HepG2 (cell line): Measurements from ENCODE around the gene GDAP1L1. TPM values are rescaled to one million over a fixed set of nuclear protein-coding genes. Genes with fewer than 3 reads are reported as not detected.

Experiments used
- ATAC-seq: fragments of 200-7000 bp; cut with Tn5 transposase; 3 replicates; pipeline ENCODE4 v1.9.1; 2020; ENCODE audit warnings: mild to moderate bottlenecking, moderate library complexity
- BruUV-seq: library from RNA; stranded (reverse); fragments of 400-500 nt; replicated peaks from 2 replicates; lab custom pipeline; 2021; lab: Mats Ljungman, UMichigan
- CTCF ChIA-PET: fragments of 300-600 bp; formaldehyde crosslinking; extraction: SDS; loops from one replicate; lab custom pipeline; 2021; ENCODE audit warnings: low total read pairs, inconsistent platforms, low intra/inter-chr PET ratio; lab: Yijun Ruan, JAX
- POLR2A ChIA-PET: fragments of 350-600 bp; sonication (Branson Sonifier 250); formaldehyde crosslinking; loops from one replicate; lab custom pipeline; 2020; ENCODE audit warnings: antibody characterized with exemption, inconsistent platforms; lab: Yijun Ruan, JAX
- DNase-seq: peaks from one replicate; pipeline ENCODE4 v3.0.0-alpha.2; 2015; ENCODE audit warnings: low spot score
- FAIRE-seq: peaks from 3 replicates; lab custom pipeline; 2011; peaks lifted over from hg19 to GRCh38; lab: Jason Lieb, UNC
- H2AFZ ChIP-seq: one replicate; pipeline ENCODE4 v1.6.1; 2011; ENCODE audit warnings: low read length, inconsistent platforms
- H3K27ac ChIP-seq: fragments of 300-600 bp; 3 replicates; pipeline ENCODE4 v1.8.0; 2011; ENCODE audit warnings: mixed run types, mild to moderate bottlenecking, mixed read lengths, low read length, inconsistent platforms; ENCODE audit not compliant: insufficient read depth; ENCODE audit errors: extremely low read length
- H3K27me3 ChIP-seq, 2 experiments: fragments of 200-600 bp in 1 of 2; 2 replicates in 1 of 2; 3 replicates in 1 of 2; pipeline versions ENCODE4 v1.6.0 to v1.8.0; 2011; ENCODE audit warnings: low read length in 2 of 2, mild to moderate bottlenecking in 2 of 2, moderate library complexity in 2 of 2, inconsistent platforms in 1 of 2; ENCODE audit not compliant: insufficient read depth in 2 of 2, control insufficient read depth in 1 of 2
- H3K36me3 ChIP-seq, 2 experiments: fragments of 200-600 bp in 1 of 2; replicated peaks in 1 of 2; 2 replicates in 1 of 2; 3 replicates in 1 of 2; pipeline versions ENCODE4 v1.5.1 to v1.8.0; 2011; ENCODE audit warnings: low read length in 2 of 2, inconsistent platforms in 1 of 2; ENCODE audit not compliant: insufficient read depth in 2 of 2, control insufficient read depth in 1 of 2
- H3K4me1 ChIP-seq: 2 replicates; pipeline ENCODE4 v1.5.1; 2012; ENCODE audit warnings: low read length, inconsistent platforms; ENCODE audit not compliant: insufficient read depth
- H3K4me2 ChIP-seq: 2 replicates; pipeline ENCODE4 v1.6.0; 2011; ENCODE audit warnings: low read depth, low read length, inconsistent platforms
- H3K4me3 ChIP-seq, 3 experiments: fragments of 200-600 bp in 1 of 3; sonication (generic), shearing (Covaris generic) in 1 of 3; replicated peaks in 1 of 3; 2 replicates each; pipeline ENCODE4 v1.5.1; 2011 to 2016; ENCODE audit warnings: low read length in 3 of 3, inconsistent platforms in 2 of 3, low read depth in 2 of 3, mild to moderate bottlenecking in 2 of 3, control low read depth in 1 of 3, mixed read lengths in 1 of 3; ENCODE audit not compliant: insufficient read depth in 1 of 3
- H3K79me2 ChIP-seq: one replicate; pipeline ENCODE4 v1.6.1; 2011; ENCODE audit warnings: low read length, inconsistent platforms; ENCODE audit not compliant: insufficient read depth
- H3K9ac ChIP-seq: 2 replicates; pipeline ENCODE4 v1.6.0; 2011; ENCODE audit warnings: mild to moderate bottlenecking, low read depth, low read length, inconsistent platforms; ENCODE audit not compliant: insufficient read depth
- H3K9me3 ChIP-seq: 2 replicates; pipeline ENCODE4 v1.5.1; 2012; ENCODE audit warnings: mild to moderate bottlenecking, low read length
- H4K20me1 ChIP-seq: 2 replicates; pipeline ENCODE4 v1.6.0; 2011; ENCODE audit warnings: inconsistent platforms, mild to moderate bottlenecking, low read length, moderate library complexity; ENCODE audit not compliant: insufficient read depth
- ATF7-NPFF ChIP-seq: sonication (generic); formaldehyde crosslinking; IDR thresholded peaks from 2 replicates; pipeline ENCODE4 v1.8.1; 2023; ENCODE audit warnings: mild to moderate bottlenecking, low read depth, missing genetic modification reagents, moderate library complexity
- CAMTA2 ChIP-seq: sonication (generic); formaldehyde crosslinking; IDR thresholded peaks from 2 replicates; pipeline ENCODE4 v1.4.0; 2020; ENCODE audit warnings: mild to moderate bottlenecking, missing genetic modification reagents, borderline replicate concordance
- CBX2 ChIP-seq, 2 experiments: fragments of 200-600 bp in 1 of 2; sonication (generic); formaldehyde crosslinking in 1 of 2; IDR thresholded peaks; 2 replicates each; pipeline versions ENCODE4 v1.7.0 to v1.8.1; 2018 to 2022; ENCODE audit warnings: low read depth in 2 of 2, low read length in 1 of 2, mild to moderate bottlenecking in 1 of 2, missing genetic modification reagents in 1 of 2
- DR1 ChIP-seq: sonication (generic); formaldehyde crosslinking; IDR thresholded peaks from 2 replicates; pipeline ENCODE4 v1.8.0; 2021; ENCODE audit warnings: mild to moderate bottlenecking, missing genetic modification reagents, inconsistent platforms
- GATA4 ChIP-seq: sonication (generic); IDR thresholded peaks from 2 replicates; pipeline ENCODE4 v1.6.1; 2016; ENCODE audit warnings: antibody characterized with exemption, low read depth, borderline replicate concordance
- ISX ChIP-seq: sonication (generic); formaldehyde crosslinking; conservative IDR thresholded peaks from 2 replicates; pipeline ENCODE4 v1.5.0; 2020; ENCODE audit warnings: missing genetic modification reagents
- MEIS1 ChIP-seq: sonication (generic); formaldehyde crosslinking; IDR thresholded peaks from 2 replicates; pipeline ENCODE4 v1.9.0; 2021; ENCODE audit warnings: mild to moderate bottlenecking, missing genetic modification reagents, moderate library complexity, borderline replicate concordance
- RFX5 ChIP-seq: IDR thresholded peaks from 2 replicates; pipeline ENCODE4 v1.6.1; 2011; ENCODE audit warnings: low read depth, low read length, improper control_type of control experiment
- SMARCE1 ChIP-seq: fragments of 450-650 bp; IDR thresholded peaks from 2 replicates; pipeline ENCODE4 v1.6.1; 2017; ENCODE audit warnings: borderline replicate concordance
- SNAI1 ChIP-seq: sonication (generic); formaldehyde crosslinking; IDR thresholded peaks from 2 replicates; pipeline ENCODE4 v1.5.0; 2020; ENCODE audit warnings: mild to moderate bottlenecking, missing genetic modification reagents, borderline replicate concordance
- TARDBP ChIP-seq: sonication (generic); formaldehyde crosslinking; IDR thresholded peaks from 2 replicates; pipeline ENCODE4 v1.8.0; 2022; ENCODE audit warnings: mild to moderate bottlenecking, missing genetic modification reagents
- USF2 ChIP-seq, 2 experiments: sonication (generic) in 1 of 2; formaldehyde crosslinking in 1 of 2; IDR thresholded peaks; 2 replicates each; pipeline versions ENCODE4 v1.5.1 to v1.6.1; 2011 to 2020; ENCODE audit warnings: borderline replicate concordance in 1 of 2, low read depth in 1 of 2, low read length in 1 of 2, mild to moderate bottlenecking in 1 of 2, missing genetic modification reagents in 1 of 2, moderate library complexity in 1 of 2
- ZFP1 ChIP-seq: IDR thresholded peaks from 2 replicates; pipeline ENCODE4 v1.6.1; 2016
- ZNF44 ChIP-seq: sonication (generic); formaldehyde crosslinking; IDR thresholded peaks from 2 replicates; pipeline ENCODE4 v1.5.1; 2020; ENCODE audit warnings: mild to moderate bottlenecking, missing genetic modification reagents
- ZNF672 ChIP-seq: sonication (generic); formaldehyde crosslinking; IDR thresholded peaks from 2 replicates; pipeline ENCODE4 v1.8.1; 2022; ENCODE audit warnings: missing genetic modification reagents
- ZNF709 ChIP-seq: sonication (generic); formaldehyde crosslinking; IDR thresholded peaks from 2 replicates; pipeline ENCODE4 v1.5.0; 2020; ENCODE audit warnings: mild to moderate bottlenecking, missing genetic modification reagents
- WGBS: methylation state at CpG from one replicate; pipeline ENCODE4 v1.1.6; 2017; ENCODE audit warnings: low lambda C conversion rate; 5-methylcytosine and 5-hydroxymethylcytosine counted together
- in situ Hi-C: cut with HindIII; loops from 2 replicates; pipeline ENCODE4 v1.10.0; 2017; ENCODE audit warnings: low pct_unique_long_range_greater_than_20kb; ENCODE audit not compliant: extremely low pct_ligation_motif_present
- intact Hi-C: fragments of 100-400 bp; cut with micrococcal nuclease; formaldehyde crosslinking; loops from one replicate; pipeline ENCODE4 v1.10.0; 2022; ENCODE audit not compliant: unreplicated experiment
- polyA plus RNA-seq, 8 experiments: library from polyadenylated mRNA; depleted of rRNA in 3 of 8; stranded (reverse) in 7 of 8; unstranded in 1 of 8; fragments of >200 nt; fragmentation: Illumina TruSeq in 4 of 8; extraction: Trizol in 4 of 8; gene quantifications; 2 replicates each; pipeline versions ENCODE4 v1.2.1 to v1.2.3, GENCODE V29; 2011 to 2016; ENCODE audit warnings: low read depth in 4 of 8, missing spikeins in 1 of 8, mixed read lengths in 1 of 8; ENCODE audit not compliant: insufficient read depth in 1 of 8
- total RNA-seq, 5 experiments: library from RNA; depleted of rRNA; stranded (reverse); fragments of >200 nt; fragmentation: Illumina TruSeq; extraction: Trizol; gene quantifications; 2 replicates each; pipeline ENCODE4 v1.2.3, GENCODE V29; 2016; ENCODE audit warnings: low read depth in 1 of 5
- TF ChIP-seq, protein P1 (sequence below): sonication (generic); formaldehyde crosslinking; IDR thresholded peaks from 2 replicates; pipeline ENCODE4 v1.4.0; 2020; ENCODE audit warnings: missing genetic modification reagents

GDAP1L1 gene
- total and polyA plus RNA-seq, 2 of the 13 experiments (the other 11 are each of a cell fraction or from before 2014, with no cell fraction given): 0.04 TPM; not detected in 1

- ChIA-PET CTCF (interaction anchor here (1.1 kb wide), 1 partner anchor 87 kb away, joined by 3 read pairs; the partner anchor contains the start of gene FITM2), POLR2A (interaction anchor here (0.7 to 1.0 kb wide), 3 partner anchors 12 to 375 kb away, joined by 3 to 4 read pairs (median 3); no protein-coding TSS in a partner anchor)
- no TSS peak for BruUV-seq
These were observed 23.4 kb upstream of the GDAP1L1 start for GRCh38 chr20:44223721-44224120.

DNA sequence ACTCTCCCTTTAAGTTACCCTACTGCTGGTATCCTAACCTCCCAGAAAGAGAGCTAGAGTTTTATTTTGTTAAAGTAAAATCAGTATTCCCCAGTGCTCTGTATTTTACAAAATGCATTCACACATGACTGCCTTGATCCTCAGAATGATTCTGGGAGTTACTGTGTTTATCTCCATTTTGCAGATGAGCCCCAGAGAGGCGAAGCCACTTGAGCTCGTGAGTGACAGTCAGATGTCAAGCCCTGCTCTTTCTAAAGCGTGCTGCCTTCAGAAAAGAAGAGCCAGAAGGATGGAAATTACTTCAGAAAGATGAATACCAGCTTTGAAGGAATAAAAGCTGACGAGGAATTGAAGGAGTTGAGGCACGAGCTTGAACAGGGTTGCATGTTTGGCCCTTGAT, 22.5 kb upstream of the GDAP1L1 start:
- no peaks in the 10 kb centered on the region for H3K79me2 ChIP-seq
- CTCF ChIA-PET: no interaction called here
- H3K27me3 ChIP-seq: no peaks in the 10 kb centered on the region
- ATAC-seq (no peak), FAIRE-seq (no peak), DNase-seq (no peak)
- H4K20me1 ChIP-seq: no peaks in the 10 kb centered on the region
- H3K4me3 ChIP-seq: no peak overlapping the region
- 52% methylated on average over 5 of the region's 5 CpGs for WGBS
- POLR2A ChIA-PET: interaction anchor here (1.0 to 1.3 kb wide), 2 partner anchors 13 to 78 kb away, joined by 3 to 4 read pairs; no protein-coding TSS in a partner anchor
- no peaks in the 10 kb centered on the region for H3K9me3 ChIP-seq
- no peak overlapping the region for H3K9ac ChIP-seq
- no peak overlapping the region for H2AFZ ChIP-seq
- H3K27ac ChIP-seq: no peak overlapping the region
- intact Hi-C loops (no loop called here), in situ Hi-C loops (no loop called here)
- no TSS peak for BruUV-seq
- H3K4me1 ChIP-seq: peaks cover 14% of the 10 kb centered on the region
- H3K36me3 ChIP-seq: no peaks in the 10 kb centered on the region
- TF ChIP-seq MEIS1 (CRISPR knock-in tag) (no peak), RFX5 (no peak), DR1 (no peak), ISX (CRISPR knock-in tag) (no peak), ZNF44 (CRISPR knock-in tag) (no peak), TARDBP (CRISPR knock-in tag) (no peak), ZFP1 (CRISPR knock-in tag) (no peak), CBX2 (IDR thresholded peaks at IDR 0.05; ENCODE audit: low read depth, low read length) (no peak), CBX2 (CRISPR knock-in tag; IDR thresholded peaks at IDR 0.05; ENCODE audit: low read depth) (no peak), CAMTA2 (CRISPR knock-in tag) (no peak), ZNF672 (CRISPR knock-in tag) (no peak), USF2 (IDR thresholded peaks at IDR 0.05; ENCODE audit: low read depth, low read length) (no peak), USF2 (CRISPR knock-in tag; IDR thresholded peaks at IDR 0.05; ENCODE audit: borderline replicate concordance) (no peak), ZNF709 (no peak), GATA4 (no peak)
- TF ChIP-seq, protein P1, sequence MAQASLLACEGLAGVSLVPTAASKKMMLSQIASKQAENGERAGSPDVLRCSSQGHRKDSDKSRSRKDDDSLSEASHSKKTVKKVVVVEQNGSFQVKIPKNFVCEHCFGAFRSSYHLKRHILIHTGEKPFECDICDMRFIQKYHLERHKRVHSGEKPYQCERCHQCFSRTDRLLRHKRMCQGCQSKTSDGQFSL (CRISPR knock-in tag): no peak
- H3K4me2 ChIP-seq: no peak overlapping the region

More at GRCh38 chr20:44223721-44224120, 23.4 kb upstream of the GDAP1L1 start:
- Histone ChIP-seq H3K4me1 (peaks cover 8% of the 10 kb centered on the region), H3K36me3 (no peaks in the 10 kb centered on the region), H2AFZ (no peak overlapping the region), H3K27me3 (no peaks in the 10 kb centered on the region), H3K4me3 (no peak overlapping the region), H3K4me2 (no peak overlapping the region), H4K20me1 (no peaks in the 10 kb centered on the region), H3K9ac (no peak overlapping the region), H3K9me3 (no peaks in the 10 kb centered on the region), H3K79me2 (no peaks in the 10 kb centered on the region), H3K27ac (no peak overlapping the region)
- no peak for ATAC-seq
- in situ Hi-C loops (no loop called here), intact Hi-C loops (no loop called here)
- 49% methylated on average over 5 of the region's 5 CpGs for WGBS
- DNase-seq: no peak
- TF ChIP-seq SMARCE1 (no peak), SNAI1 (CRISPR knock-in tag) (no peak), ATF7-NPFF (no peak)
- FAIRE-seq: no peak
